Measurements from ENCODE around the gene FAM167B.

- TF ChIP-seq CTCF (IDR thresholded peaks at IDR 0.05; ENCODE audit: low read depth, low read length) (no peak), EZH2phosphoT487 (IDR thresholded peaks at IDR 0.05; ENCODE audit: low read depth) (no peak)
These were observed 42.1 kb upstream of the FAM167B start for GRCh38 chr1:32204943-32205361.

All from OCI-LY3 (cell line).